DMS53 treated with DMSO at 0.1 percent for 48 hours (cell line): Measurements from ENCODE around the gene SDHC.

Experiments
- DNase-seq: peaks from one replicate; lab custom pipeline; 2025; ENCODE audit not compliant: unreplicated experiment; lab: John Stamatoyannopoulos, UW

Gene SDHC

DNA sequence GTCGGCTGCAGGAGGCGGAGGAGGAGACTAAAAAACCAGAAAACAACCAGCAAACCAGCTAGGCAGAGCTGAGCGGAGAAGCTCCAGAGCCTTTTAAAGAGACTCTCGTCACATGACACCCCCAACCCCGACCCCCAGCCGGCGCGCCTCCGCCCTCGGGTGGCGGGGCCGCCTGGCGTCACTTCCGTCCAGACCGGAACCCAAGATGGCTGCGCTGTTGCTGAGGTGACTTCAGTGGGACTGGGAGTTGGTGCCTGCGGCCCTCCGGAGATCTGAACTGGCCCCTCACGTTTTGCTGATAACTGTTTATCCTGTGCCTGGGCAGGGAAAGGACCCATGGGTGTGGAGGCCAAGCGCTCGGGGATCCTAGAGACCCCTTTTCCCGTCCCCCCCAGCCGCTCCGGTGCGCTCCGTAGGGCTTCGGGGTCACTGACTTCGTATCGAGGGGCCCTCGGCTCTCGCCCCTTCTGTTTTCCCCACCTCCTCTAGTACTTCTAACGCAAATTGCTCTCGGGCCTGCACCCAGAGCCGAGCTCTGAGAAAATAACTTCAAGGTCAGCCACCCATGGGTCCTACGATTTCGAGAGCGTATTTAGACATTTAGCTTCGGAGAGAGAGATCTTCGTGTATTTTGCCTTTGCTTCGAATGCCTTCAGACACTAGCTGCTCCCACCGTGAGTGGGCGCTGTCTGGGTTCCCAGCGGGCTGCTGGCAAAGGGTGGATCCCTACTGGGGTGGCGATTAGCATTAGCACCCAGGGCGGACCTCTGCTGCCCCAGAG is at the start of gene SDHC:
Gene SDHC (plus strand): TSS at position 181 of the 781 bp plus-strand sequence. CDS start 25 bp downstream, at position 206.
- peak; percentile 41 for DNase-seq

DNA sequence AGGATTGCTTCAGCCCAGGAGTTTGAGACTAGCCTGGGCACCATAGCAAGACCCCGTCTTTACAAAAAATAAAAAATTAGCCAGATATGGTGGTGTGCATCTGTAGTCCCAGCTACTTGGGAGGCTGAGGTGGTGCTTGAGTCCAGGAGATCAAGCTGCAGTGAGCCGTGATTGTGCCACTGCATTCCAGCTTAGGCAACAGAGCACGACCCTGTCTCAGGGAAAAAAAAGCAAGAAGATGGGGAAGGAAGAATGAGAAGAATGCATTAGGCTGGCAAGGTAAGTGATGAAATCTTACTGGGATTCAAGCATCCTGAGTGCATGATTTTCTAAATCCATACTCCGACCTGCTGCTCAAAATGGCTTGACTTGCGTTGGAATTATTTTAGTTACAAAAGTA is 48.9 kb upstream of the SDHC start:
- DNase-seq = no peak

DNA sequence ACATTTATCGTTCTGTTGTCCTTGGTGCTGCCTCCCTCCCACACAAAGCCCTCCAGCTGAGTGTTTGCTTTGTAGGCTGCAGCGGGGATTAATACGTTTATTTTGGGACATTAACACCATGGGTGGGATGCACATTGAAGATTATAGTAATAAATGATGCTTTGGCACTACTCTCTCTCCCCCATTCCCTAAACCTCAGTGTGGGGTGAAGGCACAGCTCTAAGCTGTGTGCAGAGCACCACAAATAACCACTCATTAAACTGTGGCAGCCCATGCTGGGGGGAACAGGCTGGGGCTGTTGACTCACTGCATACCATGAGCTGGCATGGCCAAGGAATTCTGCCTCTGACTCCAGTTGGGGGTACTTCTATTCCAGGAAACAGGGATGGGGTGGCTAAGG is 48.0 kb upstream of the SDHC start:
- DNase-seq = no peak

- no peak for DNase-seq
Measured at GRCh38 chr1:161266836-161267235, 47.3 kb upstream of the SDHC start.

GRCh38 chr1:161267321-161267720 is 46.9 kb upstream of the SDHC start:
- no peak for DNase-seq

DNA sequence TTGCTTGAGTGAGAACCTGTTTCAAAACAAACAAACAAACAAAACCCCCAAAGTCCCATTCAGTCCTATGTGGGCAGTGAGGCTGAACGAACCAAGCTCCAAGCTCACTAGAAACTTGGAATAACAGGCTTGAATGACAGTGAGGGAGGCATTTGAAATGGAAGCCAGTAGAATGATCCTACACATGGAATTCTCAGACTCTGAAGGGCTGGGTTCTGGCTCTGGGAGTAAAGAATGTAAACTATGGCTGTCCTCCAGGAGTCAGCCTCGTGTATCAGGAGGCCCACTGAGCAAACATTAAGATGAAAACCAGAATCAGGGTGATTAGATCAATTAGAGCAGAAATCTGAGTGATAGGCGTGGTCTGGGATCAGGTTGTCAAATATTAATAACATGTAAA is 40.8 kb upstream of the SDHC start:
- no peak for DNase-seq

DNA sequence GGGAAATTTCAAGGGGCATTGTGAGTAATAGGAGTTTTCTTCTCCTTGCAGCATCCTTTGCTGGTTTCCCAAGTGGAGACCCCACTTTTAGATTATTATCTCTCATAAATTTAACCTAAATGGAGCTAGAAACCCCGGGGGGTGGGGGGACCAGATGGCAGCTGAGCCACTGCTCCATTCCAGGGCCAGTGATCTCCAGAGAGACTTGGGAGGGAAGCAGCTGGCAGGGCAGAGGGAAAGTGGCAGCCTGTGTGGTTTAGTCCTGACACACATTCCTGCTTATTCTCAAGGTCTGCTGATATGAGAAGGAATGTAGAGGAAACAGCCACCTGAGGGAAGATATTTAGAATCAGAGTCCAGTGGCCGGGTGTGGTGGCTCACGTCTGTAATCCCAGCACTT is 39.3 kb upstream of the SDHC start:
- no peak for DNase-seq

- DNase-seq = no peak
Measured at GRCh38 chr1:161282991-161283390, 31.2 kb upstream of the SDHC start.

DNA sequence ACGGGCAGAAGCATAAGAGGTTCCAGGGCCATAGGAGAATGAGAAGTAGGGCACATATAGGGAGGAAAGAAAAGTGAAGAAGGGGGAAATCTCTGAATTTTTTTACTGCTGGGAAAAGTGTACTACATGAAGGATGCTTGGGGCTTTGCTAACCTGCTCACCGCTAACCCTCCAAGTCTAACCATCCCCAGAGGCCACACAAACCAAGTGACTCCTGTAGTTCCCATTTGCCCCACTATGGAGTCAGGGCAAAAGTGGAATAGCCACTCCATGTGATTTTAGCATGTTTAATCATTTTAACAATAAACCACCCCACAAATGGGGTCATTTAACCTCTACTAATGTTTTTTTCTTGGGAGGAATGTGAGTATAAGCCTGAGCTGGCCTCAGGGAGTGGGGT is 29.1 kb upstream of the SDHC start:
- no peak for DNase-seq

- no peak for DNase-seq
Measured at GRCh38 chr1:161285521-161285920, 28.7 kb upstream of the SDHC start.

DNA sequence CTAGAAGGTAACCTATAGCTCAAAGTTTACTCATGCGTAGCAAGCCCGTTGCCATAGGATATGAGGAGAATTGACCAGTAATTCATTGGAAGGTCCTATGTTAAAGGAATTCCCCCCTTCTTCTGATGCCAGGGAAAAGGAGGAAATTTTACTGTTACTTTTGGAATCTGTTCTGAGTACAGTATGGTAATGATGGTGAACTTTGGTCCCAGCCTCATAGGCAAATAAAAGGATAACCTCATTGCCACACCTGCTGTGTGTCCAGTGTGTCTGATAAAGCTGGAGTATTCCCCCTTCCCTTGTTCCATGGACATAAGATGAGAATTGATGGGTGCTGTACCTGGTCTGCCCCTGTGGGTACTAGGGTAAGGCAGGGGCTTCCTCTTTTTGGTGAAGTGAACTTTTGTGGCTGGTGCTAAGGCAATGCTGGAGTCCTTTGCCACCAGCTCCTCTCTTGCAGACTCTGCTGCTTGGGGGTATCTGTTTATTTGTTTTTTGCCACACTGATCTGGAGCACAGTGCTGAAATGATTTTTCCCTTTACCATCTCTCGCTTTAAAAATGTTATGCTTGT is 26.6 kb upstream of the SDHC start:
- no peak for DNase-seq

DNA sequence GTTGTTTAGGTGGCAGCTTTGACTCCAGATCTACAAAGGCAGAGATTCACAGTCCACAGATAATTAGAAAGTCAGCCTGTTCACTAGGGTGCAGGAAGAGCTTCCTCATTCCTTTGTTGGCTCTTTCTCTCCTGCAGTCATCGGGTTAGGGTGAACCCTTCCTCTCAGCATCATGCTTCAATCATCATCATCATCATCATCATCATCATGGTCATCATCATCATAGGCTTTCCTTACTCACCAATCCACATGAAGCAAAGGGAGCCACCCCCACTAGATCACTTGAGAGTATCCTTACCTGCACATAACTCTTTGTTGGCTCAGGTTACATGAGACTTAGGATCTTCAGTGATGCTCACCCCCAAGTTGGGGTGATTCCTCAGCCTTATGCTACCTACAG is 23.4 kb upstream of the SDHC start:
- DNase-seq = no peak

- no peak for DNase-seq
Measured at GRCh38 chr1:161297415-161297814, 16.8 kb upstream of the SDHC start.

GRCh38 chr1:161298116-161298515 is 16.1 kb upstream of the SDHC start:
- DNase-seq = no peak

DNA sequence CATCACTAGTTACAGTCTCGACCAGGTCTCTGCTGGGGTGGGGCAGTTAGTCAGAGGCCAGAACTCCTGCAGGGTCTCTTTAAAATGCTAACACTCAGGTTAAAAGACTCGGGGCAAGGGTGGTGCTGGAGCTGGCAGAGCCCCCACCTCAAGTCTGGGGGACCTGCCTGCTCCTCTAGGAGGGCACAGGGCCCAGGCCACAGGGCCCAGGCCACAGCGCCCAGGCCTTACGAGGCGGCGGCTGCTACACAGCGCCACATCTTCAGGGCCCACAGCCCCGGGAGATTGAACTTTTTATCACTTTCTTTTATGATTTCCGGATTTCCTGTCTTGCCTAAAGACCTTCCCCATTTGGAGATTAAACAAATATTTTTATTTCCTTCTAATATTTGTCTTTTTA is 14.8 kb upstream of the SDHC start:
- no peak for DNase-seq

- no peak for DNase-seq
Measured at GRCh38 chr1:161300478-161300877, 13.7 kb upstream of the SDHC start.

DNA sequence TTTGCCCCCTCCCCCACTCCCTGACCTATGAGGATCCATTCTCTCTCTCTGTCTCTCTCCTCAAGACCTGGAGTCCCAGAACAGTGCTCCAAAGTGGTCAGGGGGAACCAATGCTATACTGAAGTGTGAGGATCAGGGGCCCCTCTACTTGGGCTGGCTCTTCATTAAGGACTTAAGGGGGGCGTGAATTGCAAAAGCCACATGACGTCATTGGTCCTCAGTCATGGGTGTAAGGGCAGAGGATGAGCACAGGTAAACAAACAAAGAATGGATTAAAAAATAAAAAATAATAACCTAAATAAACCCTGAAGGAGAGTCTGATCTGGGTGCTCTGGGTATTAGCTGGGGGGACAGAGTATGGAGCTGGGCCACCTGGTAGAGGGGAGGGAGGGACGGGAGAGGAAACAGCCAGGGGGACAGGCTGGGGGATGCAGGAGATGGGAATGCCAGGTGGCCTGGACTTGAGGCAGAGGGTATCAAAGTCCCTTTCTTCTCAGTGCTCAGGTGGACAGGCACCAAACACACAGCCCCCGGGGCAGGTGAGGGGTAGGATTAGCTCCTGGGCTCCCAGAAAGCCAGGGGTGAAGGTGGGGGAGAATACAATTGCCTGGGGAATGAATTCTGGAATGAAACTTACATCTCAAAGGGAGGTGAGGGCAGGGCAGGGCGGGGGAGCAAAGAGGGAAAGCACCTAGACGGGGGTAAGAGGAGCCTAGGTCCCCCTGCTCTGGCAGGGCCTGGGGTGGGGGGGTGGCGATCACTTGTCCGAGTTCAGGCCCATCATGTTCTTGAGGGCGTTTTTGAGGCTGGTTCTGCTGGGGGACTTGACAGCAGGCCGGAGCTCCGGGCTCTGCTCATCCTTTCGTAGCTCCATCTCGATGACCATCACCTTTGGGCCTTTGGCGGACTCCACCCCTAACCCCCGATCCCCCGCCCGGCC is 9.0 kb upstream of the SDHC start:
- no peak for DNase-seq

GRCh38 chr1:161305867-161306519 is 8.2 kb upstream of the SDHC start:
- DNase-seq = no peak

DNA sequence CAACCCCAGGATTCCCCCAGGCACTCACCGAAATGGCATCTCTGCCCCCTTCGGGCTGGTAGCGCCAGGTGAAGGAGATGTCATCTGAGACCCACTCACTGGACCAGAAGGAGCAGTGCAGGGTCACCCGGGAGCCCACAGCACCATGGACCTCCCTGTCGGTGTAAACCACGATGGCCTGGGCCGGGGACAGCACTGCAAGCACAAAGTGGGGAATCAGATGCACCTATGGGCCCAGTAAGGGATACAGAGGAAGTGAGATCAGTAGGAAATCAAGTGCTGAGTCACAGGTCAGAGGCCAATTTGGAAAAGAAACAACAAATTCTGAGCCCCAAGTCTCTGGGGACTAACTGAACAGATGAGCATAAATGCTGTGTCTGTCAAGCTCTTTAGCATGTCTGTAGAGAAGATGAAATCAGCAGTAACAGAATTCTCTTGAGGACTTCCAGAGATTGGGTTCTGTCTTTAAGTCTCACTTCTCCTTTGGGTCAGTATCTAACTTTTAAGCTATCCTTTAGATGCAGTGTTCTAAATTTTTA is 6.9 kb upstream of the SDHC start:
- no peak for DNase-seq

- DNase-seq = no peak
Measured at GRCh38 chr1:161307892-161308638, 6.1 kb upstream of the SDHC start.
